CD14-positive monocyte (primary cell): ENCODE results near the gene SELENOO. TPM values are rescaled to one million over a fixed set of nuclear protein-coding genes. Genes with fewer than 3 reads are reported as not detected.
A peak's percentile ranks its signal among the peaks of the same experiment; 100 is the strongest.

ENCODE experiments used
- DNase-seq, 3 donors: peaks; one replicate each; pipeline ENCODE4 v3.0.0-alpha.2; 2011 to 2022
- H2AFZ ChIP-seq: 2 replicates; pipeline ENCODE4 v1.6.0; 2012; ENCODE audit warnings: mild to moderate bottlenecking, low read depth, low read length, inconsistent platforms; ENCODE audit not compliant: insufficient read depth, poor library complexity, severe bottlenecking
- H3K27ac ChIP-seq, 2 donors: 1 replicate in 1 of 2; 2 replicates in 1 of 2; pipeline ENCODE4 v1.5.1; 2012 to 2013; ENCODE audit warnings: low read length in 2 of 2, control low read depth in 1 of 2, inconsistent platforms in 1 of 2, low read depth in 1 of 2, mild to moderate bottlenecking in 1 of 2
- H3K27me3 ChIP-seq, 2 donors: one replicate each; pipeline versions ENCODE4 v1.6.0 to v1.6.1; 2011 to 2013; ENCODE audit warnings: low read length in 2 of 2; ENCODE audit not compliant: control insufficient read depth in 2 of 2, insufficient read depth in 2 of 2
- H3K36me3 ChIP-seq, 2 donors: replicated peaks in 1 of 2; 1 replicate in 1 of 2; 2 replicates in 1 of 2; pipeline versions ENCODE4 v1.5.1 to v1.6.1; 2012 to 2013; ENCODE audit warnings: low read length in 2 of 2, control low read depth in 1 of 2, inconsistent platforms in 1 of 2, mild to moderate bottlenecking in 1 of 2; ENCODE audit not compliant: insufficient read depth in 2 of 2, control insufficient read depth in 1 of 2
- H3K4me1 ChIP-seq, 2 donors: 1 replicate in 1 of 2; 2 replicates in 1 of 2; pipeline versions ENCODE4 v1.5.1 to v1.6.1; 2012 to 2013; ENCODE audit warnings: low read length in 2 of 2, control low read depth in 1 of 2, inconsistent platforms in 1 of 2, mild to moderate bottlenecking in 1 of 2, moderate library complexity in 1 of 2; ENCODE audit not compliant: insufficient read depth in 2 of 2, control insufficient read depth in 1 of 2
- H3K4me2 ChIP-seq: replicated peaks from 2 replicates; pipeline ENCODE3; 2012; ENCODE audit warnings: low read length, moderate library complexity, mild to moderate bottlenecking; ENCODE audit not compliant: poor library complexity, severe bottlenecking; ENCODE audit errors: extremely low read depth
- H3K4me3 ChIP-seq, 3 experiments: fragments of 200-600 bp in 1 of 3; sonication (generic) in 1 of 3; replicated peaks in 1 of 3; 1 replicate in 2 of 3; 2 replicates in 1 of 3; pipeline ENCODE4 v1.5.1; 2011 to 2013; ENCODE audit warnings: low read length in 3 of 3, mild to moderate bottlenecking in 3 of 3, control low read depth in 2 of 3, low read depth in 2 of 3, inconsistent platforms in 1 of 3, moderate library complexity in 1 of 3
- H3K79me2 ChIP-seq: 2 replicates; pipeline ENCODE4 v1.6.0; 2012; ENCODE audit warnings: mild to moderate bottlenecking, control low read depth, inconsistent platforms, low read length, moderate library complexity; ENCODE audit not compliant: insufficient read depth
- H3K9ac ChIP-seq: 2 replicates; pipeline ENCODE4 v1.6.0; 2017; ENCODE audit warnings: low read length, mild to moderate bottlenecking; ENCODE audit not compliant: insufficient read depth, poor library complexity, severe bottlenecking
- H3K9me3 ChIP-seq, 2 donors: replicated peaks in 1 of 2; 1 replicate in 1 of 2; 2 replicates in 1 of 2; pipeline versions ENCODE4 v1.5.1 to v1.6.1; 2012 to 2013; ENCODE audit warnings: low read length in 2 of 2, control low read depth in 1 of 2; ENCODE audit not compliant: control insufficient read depth in 1 of 2, insufficient read depth in 1 of 2
- H4K20me1 ChIP-seq: 2 replicates; pipeline ENCODE4 v1.6.0; 2012; ENCODE audit warnings: mild to moderate bottlenecking, low read length, control low read depth, moderate library complexity; ENCODE audit not compliant: insufficient read depth
- H3K27ac Mint-ChIP-seq, 7 donors: one replicate each; pipeline ENCODE4 v1.8.0; 2020; ENCODE audit warnings: mild to moderate bottlenecking in 7 of 7, mixed read lengths in 7 of 7, moderate library complexity in 6 of 7, inconsistent platforms in 2 of 7
- H3K27me3 Mint-ChIP-seq, 3 donors: one replicate each; pipeline ENCODE4 v1.8.0; 2021 to 2022; ENCODE audit warnings: low read depth in 3 of 3, mild to moderate bottlenecking in 3 of 3, mixed read lengths in 3 of 3, moderate library complexity in 3 of 3, inconsistent platforms in 1 of 3
- H3K36me3 Mint-ChIP-seq, 2 donors: one replicate each; pipeline ENCODE4 v1.8.0; 2020; ENCODE audit warnings: mixed read lengths in 2 of 2, inconsistent platforms in 1 of 2, mild to moderate bottlenecking in 1 of 2
- H3K4me1 Mint-ChIP-seq: one replicate; pipeline ENCODE4 v1.8.0; 2020; ENCODE audit warnings: mild to moderate bottlenecking, mixed read lengths
- H3K4me3 Mint-ChIP-seq, 2 donors: one replicate each; pipeline ENCODE4 v1.8.0; 2020; ENCODE audit warnings: mild to moderate bottlenecking in 2 of 2, mixed read lengths in 2 of 2, moderate library complexity in 1 of 2
- H3K9me3 Mint-ChIP-seq, 7 donors: one replicate each; pipeline ENCODE4 v1.8.0; 2020 to 2022; ENCODE audit warnings: mixed read lengths in 7 of 7, mild to moderate bottlenecking in 6 of 7, moderate library complexity in 6 of 7, inconsistent platforms in 2 of 7
- WGBS: methylation state at CpG from one replicate; pipeline ENCODE4 v1.1.5; 2013; ENCODE audit warnings: missing lambda C conversion rate; ENCODE audit not compliant: insufficient coverage; 5-methylcytosine and 5-hydroxymethylcytosine counted together
- intact Hi-C, 2 donors: fragments of 100-400 bp; cut with micrococcal nuclease; formaldehyde crosslinking; loops; one replicate each; pipeline versions ENCODE4 v1.15.0 to v1.15.1; 2023
- polyA plus RNA-seq, 3 donors: library from polyadenylated mRNA; depleted of rRNA in 1 of 3; unstranded in 2 of 3; stranded (reverse) in 1 of 3; fragments of 300-500 nt in 2 of 3; fragments of >200 nt in 1 of 3; fragmentation: Illumina TruSeq in 2 of 3; gene quantifications; 1 replicate in 2 of 3; 2 replicates in 1 of 3; pipeline ENCODE4 v1.2.3, GENCODE V29; 2012 to 2021
- TF ChIP-seq, protein P1 (sequence below): fragments of 200-600 bp; IDR thresholded peaks from one replicate; pipeline ENCODE4 v1.8.0; 2022; ENCODE audit warnings: antibody characterized with exemption, mild to moderate bottlenecking

The SELENOO gene
- polyA plus RNA-seq, 3 donors, result 2.7 to 76.9 (median 8.7) TPM

- intact Hi-C loops, result loop anchor here (5.0 kb wide), 2 partner anchors 243 to 368 kb away; no protein-coding TSS in a partner anchor
- H3K4me1 ChIP-seq, result peaks cover 21 to 32% of the 10 kb centered on the region in 2 donors
- H3K36me3 ChIP-seq, result peaks cover 0 to 4% of the 10 kb centered on the region in 2 donors
These were observed 53.1 kb downstream of the SELENOO start for GRCh38 chr22:50253941-50254340.

DNA sequence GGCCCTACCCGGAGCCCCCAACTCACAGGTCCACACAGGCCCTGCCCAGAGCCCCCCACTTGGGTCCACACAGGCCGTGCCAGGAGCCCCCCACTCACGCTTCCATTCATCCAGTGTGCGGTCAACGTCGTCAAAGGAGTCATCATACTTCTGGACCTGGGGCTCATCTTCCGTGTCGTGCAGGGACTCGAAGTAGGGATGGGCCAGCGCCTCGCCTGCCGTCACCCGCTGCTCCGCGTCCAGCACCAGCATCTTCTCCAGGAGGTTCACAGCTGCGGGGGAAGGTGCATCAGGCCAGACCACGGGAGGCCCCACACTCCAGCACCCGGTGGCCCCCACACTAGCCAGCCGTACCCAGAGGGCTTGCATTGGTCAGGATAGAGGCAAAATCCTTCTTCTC is 54.3 kb downstream of the SELENOO start:
- intact Hi-C loops, result no loop called here
- WGBS, result 87% methylated on average over 13 of the region's 19 CpGs
- no peaks in the 10 kb centered on the region for H3K9me3 Mint-ChIP-seq
- H3K4me3 Mint-ChIP-seq, result no peak overlapping the region
- peaks cover 14 to 24% of the 10 kb centered on the region in 2 donors for H3K4me1 ChIP-seq
- H3K9ac ChIP-seq, result no peak overlapping the region
- no peaks in the 10 kb centered on the region for H3K36me3 Mint-ChIP-seq
- H3K36me3 ChIP-seq, result no peaks in the 10 kb centered on the region
- no peak for DNase-seq
- peaks cover under 1% of the 10 kb centered on the region for H3K79me2 ChIP-seq
- H3K4me1 Mint-ChIP-seq, result peaks cover 8% of the 10 kb centered on the region
- peaks cover 9% of the 10 kb centered on the region for H4K20me1 ChIP-seq
- H3K27ac ChIP-seq, result no peak overlapping the region
- H3K9me3 ChIP-seq, result no peaks in the 10 kb centered on the region
- H3K27me3 ChIP-seq, result peaks cover 0 to 7% of the 10 kb centered on the region in 2 donors
- H3K4me3 ChIP-seq, result no peak overlapping the region
- H3K27me3 Mint-ChIP-seq, result peaks cover 9 to 15% (median 9%) of the 10 kb centered on the region in 3 donors
- H3K4me2 ChIP-seq, result no peak overlapping the region
- TF ChIP-seq, protein P1, sequence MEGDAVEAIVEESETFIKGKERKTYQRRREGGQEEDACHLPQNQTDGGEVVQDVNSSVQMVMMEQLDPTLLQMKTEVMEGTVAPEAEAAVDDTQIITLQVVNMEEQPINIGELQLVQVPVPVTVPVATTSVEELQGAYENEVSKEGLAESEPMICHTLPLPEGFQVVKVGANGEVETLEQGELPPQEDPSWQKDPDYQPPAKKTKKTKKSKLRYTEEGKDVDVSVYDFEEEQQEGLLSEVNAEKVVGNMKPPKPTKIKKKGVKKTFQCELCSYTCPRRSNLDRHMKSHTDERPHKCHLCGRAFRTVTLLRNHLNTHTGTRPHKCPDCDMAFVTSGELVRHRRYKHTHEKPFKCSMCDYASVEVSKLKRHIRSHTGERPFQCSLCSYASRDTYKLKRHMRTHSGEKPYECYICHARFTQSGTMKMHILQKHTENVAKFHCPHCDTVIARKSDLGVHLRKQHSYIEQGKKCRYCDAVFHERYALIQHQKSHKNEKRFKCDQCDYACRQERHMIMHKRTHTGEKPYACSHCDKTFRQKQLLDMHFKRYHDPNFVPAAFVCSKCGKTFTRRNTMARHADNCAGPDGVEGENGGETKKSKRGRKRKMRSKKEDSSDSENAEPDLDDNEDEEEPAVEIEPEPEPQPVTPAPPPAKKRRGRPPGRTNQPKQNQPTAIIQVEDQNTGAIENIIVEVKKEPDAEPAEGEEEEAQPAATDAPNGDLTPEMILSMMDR, result no peak
- no peak overlapping the region for H3K27ac Mint-ChIP-seq
- H2AFZ ChIP-seq, result no peak overlapping the region

More at GRCh38 chr22:50253941-50254340, 53.1 kb downstream of the SELENOO start:
- Mint-ChIP-seq H3K27me3 (peaks cover 0 to 4% (median 3%) of the 10 kb centered on the region in 3 donors), H3K4me3 (no peak overlapping the region), H3K4me1 (peaks cover 13% of the 10 kb centered on the region), H3K9me3 (no peaks in the 10 kb centered on the region), H3K27ac (peak overlapping the region in 1 of 7 donors; percentile 79), H3K36me3 (no peaks in the 10 kb centered on the region)
- Histone ChIP-seq H3K4me3 (no peak overlapping the region), H4K20me1 (peaks cover 17% of the 10 kb centered on the region), H2AFZ (no peak overlapping the region), H3K27me3 (no peaks in the 10 kb centered on the region), H3K9me3 (no peaks in the 10 kb centered on the region), H3K4me2 (no peak overlapping the region), H3K79me2 (peaks cover 9% of the 10 kb centered on the region), H3K27ac (no peak overlapping the region), H3K9ac (no peak overlapping the region)
- TF ChIP-seq, protein P1, result no peak
- DNase-seq, result no peak
- WGBS, result 88% methylated on average over 6 of the region's 8 CpGs
